Activated T-cell treated with anti-CD3 and anti-CD28 coated beads, Interleukin-2, amount 50 U/mL, for 24 hours (primary cell): ENCODE data around the gene MST1.

Experiments used
- DNase-seq: peaks from one replicate; pipeline ENCODE4 v3.0.0-alpha.2; 2020
- H3K27ac Mint-ChIP-seq: 2 replicates; pipeline ENCODE4 v1.8.0; 2020; ENCODE audit warnings: mild to moderate bottlenecking, mixed read lengths
- H3K27me3 Mint-ChIP-seq: 2 replicates; pipeline ENCODE4 v1.8.0; 2020; ENCODE audit warnings: mixed read lengths
- H3K36me3 Mint-ChIP-seq: 2 replicates; pipeline ENCODE4 v1.8.0; 2020; ENCODE audit warnings: low read depth, mixed read lengths
- H3K4me1 Mint-ChIP-seq: 2 replicates; pipeline ENCODE4 v1.8.0; 2020; ENCODE audit warnings: low read depth, mixed read lengths
- H3K4me3 Mint-ChIP-seq: 2 replicates; pipeline ENCODE4 v1.8.0; 2020; ENCODE audit warnings: mild to moderate bottlenecking, moderate library complexity, mixed read lengths
- H3K9me3 Mint-ChIP-seq: 2 replicates; pipeline ENCODE4 v1.8.0; 2020; ENCODE audit warnings: mixed read lengths

MST1 gene

GRCh38 chr3:49681543-49681942 lies 7.7 kb downstream of the MST1 start:
- peaks cover 89% of the 10 kb centered on the region for H3K36me3 Mint-ChIP-seq
- DNase-seq = no peak
- no peaks in the 10 kb centered on the region for H3K27me3 Mint-ChIP-seq
- no peak overlapping the region for H3K27ac Mint-ChIP-seq
- H3K4me1 Mint-ChIP-seq = peaks cover 17% of the 10 kb centered on the region
- H3K4me3 Mint-ChIP-seq = no peak overlapping the region
- no peaks in the 10 kb centered on the region for H3K9me3 Mint-ChIP-seq

- no peaks in the 10 kb centered on the region for H3K9me3 Mint-ChIP-seq
- no peak overlapping the region for H3K4me3 Mint-ChIP-seq
- peaks cover 93% of the 10 kb centered on the region for H3K36me3 Mint-ChIP-seq
- DNase-seq = no peak
- H3K27me3 Mint-ChIP-seq = no peaks in the 10 kb centered on the region
- peaks cover 17% of the 10 kb centered on the region for H3K4me1 Mint-ChIP-seq
- H3K27ac Mint-ChIP-seq = no peak overlapping the region
Observed at GRCh38 chr3:49681232-49681522, 8.1 kb downstream of the MST1 start.

- H3K36me3 Mint-ChIP-seq = peaks cover 98% of the 10 kb centered on the region
Observed at GRCh38 chr3:49680493-49681231, 8.6 kb downstream of the MST1 start.

GRCh38 chr3:49675912-49676311 lies 13.4 kb downstream of the MST1 start:
- Mint-ChIP-seq H3K4me3 (peak overlapping the region; percentile 97), H3K36me3 (peaks cover 72% of the 10 kb centered on the region), H3K4me1 (peaks cover 40% of the 10 kb centered on the region), H3K27ac (peak overlapping the region; percentile 99), H3K9me3 (no peaks in the 10 kb centered on the region), H3K27me3 (no peaks in the 10 kb centered on the region)
- no peak for DNase-seq

More at GRCh38 chr3:49680493-49681231, 8.6 kb downstream of the MST1 start:
- Mint-ChIP-seq H3K9me3 (no peaks in the 10 kb centered on the region), H3K4me1 (peaks cover 22% of the 10 kb centered on the region), H3K4me3 (no peak overlapping the region), H3K27me3 (no peaks in the 10 kb centered on the region), H3K27ac (peak overlapping the region; percentile 50)
- DNase-seq = no peak

- Mint-ChIP-seq H3K27ac (peak overlapping the region; percentile 99), H3K9me3 (no peaks in the 10 kb centered on the region), H3K36me3 (peaks cover 58% of the 10 kb centered on the region), H3K4me3 (peak overlapping the region; percentile 97), H3K4me1 (peaks cover 35% of the 10 kb centered on the region), H3K27me3 (no peaks in the 10 kb centered on the region)
- no peak for DNase-seq
Observed at GRCh38 chr3:49674497-49674983, 14.7 kb downstream of the MST1 start.

- Mint-ChIP-seq H3K36me3 (peaks cover 52% of the 10 kb centered on the region), H3K27me3 (no peaks in the 10 kb centered on the region), H3K4me3 (peak within 1 kb of the TSS; percentile 97), H3K27ac (peak within 1 kb of the TSS; percentile 99), H3K4me1 (peaks cover 35% of the 10 kb centered on the region), H3K9me3 (no peaks in the 10 kb centered on the region)
- DNase-seq = peak; percentile 99
Observed at GRCh38 chr3:49673715-49674496, 15.4 kb downstream of the MST1 start, which contains the start of gene APEH. APEH (plus strand) TSS chr3:49674351; CDS start chr3:49674402, 51 bp downstream.

- Mint-ChIP-seq H3K4me3 (peak overlapping the region; percentile 97), H3K9me3 (no peaks in the 10 kb centered on the region), H3K27me3 (no peaks in the 10 kb centered on the region), H3K36me3 (peaks cover 45% of the 10 kb centered on the region), H3K27ac (peak overlapping the region; percentile 99), H3K4me1 (peaks cover 35% of the 10 kb centered on the region)
- DNase-seq = no peak
Observed at GRCh38 chr3:49673121-49673714, 16.1 kb downstream of the MST1 start.

GRCh38 chr3:49671291-49672288 lies 17.7 kb downstream of the MST1 start:
- no peaks in the 10 kb centered on the region for H3K27me3 Mint-ChIP-seq

GRCh38 chr3:49670940-49671290 lies 18.4 kb downstream of the MST1 start:
- no peak overlapping the region for H3K27ac Mint-ChIP-seq
- H3K4me3 Mint-ChIP-seq = no peak overlapping the region
- H3K36me3 Mint-ChIP-seq = peaks cover 22% of the 10 kb centered on the region
- H3K27me3 Mint-ChIP-seq = no peaks in the 10 kb centered on the region
- peaks cover 24% of the 10 kb centered on the region for H3K4me1 Mint-ChIP-seq
- no peaks in the 10 kb centered on the region for H3K9me3 Mint-ChIP-seq
- no peak for DNase-seq

More at GRCh38 chr3:49671291-49672288, 17.7 kb downstream of the MST1 start:
- peak overlapping the region; percentile 60 for H3K27ac Mint-ChIP-seq
- DNase-seq = peak; percentile 83
- peak overlapping the region; percentile 97 for H3K4me3 Mint-ChIP-seq
- peaks cover 29% of the 10 kb centered on the region for H3K4me1 Mint-ChIP-seq
- peaks cover 29% of the 10 kb centered on the region for H3K36me3 Mint-ChIP-seq
- H3K9me3 Mint-ChIP-seq = no peaks in the 10 kb centered on the region

- Mint-ChIP-seq H3K4me3 (no peak overlapping the region), H3K4me1 (peaks cover 12% of the 10 kb centered on the region), H3K9me3 (no peaks in the 10 kb centered on the region), H3K27me3 (no peaks in the 10 kb centered on the region), H3K27ac (no peak overlapping the region), H3K36me3 (peaks cover 8% of the 10 kb centered on the region)
- DNase-seq = no peak
Observed at GRCh38 chr3:49669352-49669751, 19.9 kb downstream of the MST1 start.

GRCh38 chr3:49668861-49669260 lies 20.4 kb downstream of the MST1 start:
- H3K27ac Mint-ChIP-seq = no peak overlapping the region
- H3K4me1 Mint-ChIP-seq = peaks cover 12% of the 10 kb centered on the region
- peaks cover 8% of the 10 kb centered on the region for H3K36me3 Mint-ChIP-seq
- H3K4me3 Mint-ChIP-seq = no peak overlapping the region
- no peak for DNase-seq
- H3K27me3 Mint-ChIP-seq = no peaks in the 10 kb centered on the region
- H3K9me3 Mint-ChIP-seq = no peaks in the 10 kb centered on the region

GRCh38 chr3:49668414-49668797 lies 20.9 kb downstream of the MST1 start:
- no peaks in the 10 kb centered on the region for H3K9me3 Mint-ChIP-seq
- H3K4me1 Mint-ChIP-seq = peaks cover 10% of the 10 kb centered on the region
- DNase-seq = no peak
- no peak overlapping the region for H3K4me3 Mint-ChIP-seq
- peaks cover 6% of the 10 kb centered on the region for H3K36me3 Mint-ChIP-seq
- no peaks in the 10 kb centered on the region for H3K27me3 Mint-ChIP-seq
- H3K27ac Mint-ChIP-seq = no peak overlapping the region

GRCh38 chr3:49667701-49668413 lies 21.4 kb downstream of the MST1 start:
- no peak overlapping the region for H3K27ac Mint-ChIP-seq
- DNase-seq = no peak
- no peaks in the 10 kb centered on the region for H3K27me3 Mint-ChIP-seq
- peaks cover 7% of the 10 kb centered on the region for H3K4me1 Mint-ChIP-seq
- H3K4me3 Mint-ChIP-seq = no peak overlapping the region
- H3K36me3 Mint-ChIP-seq = peaks cover 1% of the 10 kb centered on the region
- H3K9me3 Mint-ChIP-seq = no peaks in the 10 kb centered on the region
